Measurements from ENCODE around the gene KCTD12.
"Not testable (repeated sequence)": the region's sequence is repeated elsewhere in the genome, so short reads cannot be mapped to it uniquely, and the experiment has no call there.

KCTD12 gene

GRCh38 chr13:76928456-76928855 is 42.3 kb upstream of the KCTD12 start:
- no peak for DNase-seq
- H3K27me3 ChIP-seq (ENCODE audit: insufficient read depth, low read depth, severe bottlenecking), result no peaks in the 10 kb centered on the region

DNA sequence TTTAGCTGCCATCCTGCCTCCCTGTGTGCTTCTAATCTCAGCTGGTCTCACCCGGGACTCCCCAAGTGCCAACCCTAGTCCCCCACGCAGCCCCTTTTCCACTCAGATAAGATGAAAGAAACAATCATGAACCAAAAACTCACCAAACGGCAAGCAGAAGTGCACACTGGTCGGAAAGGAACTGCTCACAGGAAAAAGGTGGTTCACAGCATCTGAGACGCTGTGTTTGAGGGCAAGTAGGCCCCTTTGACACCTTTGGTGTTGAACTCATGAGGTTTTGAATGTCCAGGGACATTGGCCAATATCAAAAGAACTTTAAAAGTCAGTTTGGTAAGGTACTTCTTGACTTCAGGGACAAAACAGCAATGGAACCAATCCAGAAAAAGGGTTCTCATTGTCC is 41.8 kb upstream of the KCTD12 start:
- no peak for DNase-seq
- H3K27me3 ChIP-seq (ENCODE audit: insufficient read depth, low read depth, severe bottlenecking), result no peaks in the 10 kb centered on the region
- no peaks in the 10 kb centered on the region for H3K36me3 ChIP-seq
- no peak overlapping the region for H3K27ac ChIP-seq
- no peak overlapping the region for H3K4me3 ChIP-seq (ENCODE audit: low read depth, low read length)
- H3K9me3 ChIP-seq (ENCODE audit: severe bottlenecking), result no peaks in the 10 kb centered on the region
- TF ChIP-seq, protein P1, sequence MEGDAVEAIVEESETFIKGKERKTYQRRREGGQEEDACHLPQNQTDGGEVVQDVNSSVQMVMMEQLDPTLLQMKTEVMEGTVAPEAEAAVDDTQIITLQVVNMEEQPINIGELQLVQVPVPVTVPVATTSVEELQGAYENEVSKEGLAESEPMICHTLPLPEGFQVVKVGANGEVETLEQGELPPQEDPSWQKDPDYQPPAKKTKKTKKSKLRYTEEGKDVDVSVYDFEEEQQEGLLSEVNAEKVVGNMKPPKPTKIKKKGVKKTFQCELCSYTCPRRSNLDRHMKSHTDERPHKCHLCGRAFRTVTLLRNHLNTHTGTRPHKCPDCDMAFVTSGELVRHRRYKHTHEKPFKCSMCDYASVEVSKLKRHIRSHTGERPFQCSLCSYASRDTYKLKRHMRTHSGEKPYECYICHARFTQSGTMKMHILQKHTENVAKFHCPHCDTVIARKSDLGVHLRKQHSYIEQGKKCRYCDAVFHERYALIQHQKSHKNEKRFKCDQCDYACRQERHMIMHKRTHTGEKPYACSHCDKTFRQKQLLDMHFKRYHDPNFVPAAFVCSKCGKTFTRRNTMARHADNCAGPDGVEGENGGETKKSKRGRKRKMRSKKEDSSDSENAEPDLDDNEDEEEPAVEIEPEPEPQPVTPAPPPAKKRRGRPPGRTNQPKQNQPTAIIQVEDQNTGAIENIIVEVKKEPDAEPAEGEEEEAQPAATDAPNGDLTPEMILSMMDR (IDR thresholded peaks at IDR 0.05; ENCODE audit: low read depth, low read length), result no peak

More at GRCh38 chr13:76928456-76928855, 42.3 kb upstream of the KCTD12 start:
- Histone ChIP-seq H3K27ac (no peak overlapping the region), H3K9me3 (ENCODE audit: severe bottlenecking) (no peaks in the 10 kb centered on the region), H3K36me3 (no peaks in the 10 kb centered on the region), H3K4me3 (ENCODE audit: low read depth, low read length) (no peak overlapping the region)
- TF ChIP-seq, protein P1 (IDR thresholded peaks at IDR 0.05; ENCODE audit: low read depth, low read length), result no peak

DNA sequence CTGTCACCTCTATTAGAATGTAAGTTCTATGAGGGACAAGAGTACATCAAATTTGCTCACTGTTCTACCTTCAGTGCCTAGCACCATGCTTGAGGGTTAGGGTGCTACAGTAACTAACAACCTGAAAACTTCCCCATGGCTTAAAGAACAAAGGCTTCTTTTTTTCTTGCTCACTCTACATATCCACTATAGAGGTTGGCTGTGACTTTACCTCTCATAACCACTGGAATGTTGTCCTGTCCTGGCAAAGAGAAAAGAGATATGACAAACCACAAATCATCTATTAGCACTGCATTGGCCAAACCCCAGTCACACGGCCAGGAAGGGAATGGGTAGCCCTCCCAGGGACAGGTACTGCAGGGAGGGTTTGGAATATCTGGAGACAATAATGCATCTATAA is 38.9 kb upstream of the KCTD12 start:
- TF ChIP-seq, protein P1 (IDR thresholded peaks at IDR 0.05; ENCODE audit: low read depth, low read length), result no peak
- Histone ChIP-seq H3K36me3 (no peaks in the 10 kb centered on the region), H3K4me3 (ENCODE audit: low read depth, low read length) (no peak overlapping the region), H3K9me3 (ENCODE audit: severe bottlenecking) (no peaks in the 10 kb centered on the region), H3K27me3 (ENCODE audit: insufficient read depth, low read depth, severe bottlenecking) (no peaks in the 10 kb centered on the region), H3K27ac (no peak overlapping the region)
- DNase-seq, result no peak

DNA sequence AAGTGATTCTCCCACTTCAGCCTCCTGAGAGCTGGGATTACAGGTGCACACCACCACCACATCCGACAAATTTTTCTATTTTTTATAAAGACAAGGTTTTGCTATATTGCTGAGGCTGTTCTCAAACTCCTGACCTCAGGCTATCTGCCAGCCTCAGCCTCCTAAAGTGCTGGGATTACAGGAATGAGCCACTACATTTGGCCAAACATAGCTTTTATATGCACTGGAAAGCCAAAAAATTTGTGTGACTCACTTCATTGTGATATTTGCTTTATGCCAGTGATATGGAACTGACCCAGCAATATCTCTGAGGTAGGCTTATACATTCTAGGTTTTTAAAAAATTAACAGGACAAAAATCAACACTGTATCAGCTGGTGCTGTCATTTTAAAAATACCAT is 35.3 kb upstream of the KCTD12 start:
- Histone ChIP-seq H3K9me3 (ENCODE audit: severe bottlenecking) (no peaks in the 10 kb centered on the region), H3K27me3 (ENCODE audit: insufficient read depth, low read depth, severe bottlenecking) (no peaks in the 10 kb centered on the region)
- TF ChIP-seq, protein P1 (IDR thresholded peaks at IDR 0.05; ENCODE audit: low read depth, low read length), result no peak

GRCh38 chr13:76917755-76918481 is 31.7 kb upstream of the KCTD12 start:
- not testable (repeated sequence) for H3K9me3 ChIP-seq (ENCODE audit: severe bottlenecking); H3K27ac ChIP-seq; H3K27me3 ChIP-seq (ENCODE audit: insufficient read depth, low read depth, severe bottlenecking); H3K4me3 ChIP-seq (ENCODE audit: low read depth, low read length); H3K36me3 ChIP-seq; DNase-seq

More for the DNA sequence above, 35.3 kb upstream of the KCTD12 start:
- DNase-seq, result no peak
- Histone ChIP-seq H3K4me3 (ENCODE audit: low read depth, low read length) (no peak overlapping the region), H3K27ac (no peak overlapping the region), H3K36me3 (no peaks in the 10 kb centered on the region)

- Histone ChIP-seq H3K36me3 (no peaks in the 10 kb centered on the region), H3K27ac (no peak overlapping the region)
These were observed 30.9 kb upstream of the KCTD12 start for GRCh38 chr13:76917095-76917494.

More at GRCh38 chr13:76917095-76917494, 30.9 kb upstream of the KCTD12 start:
- no peak overlapping the region for H3K4me3 ChIP-seq (ENCODE audit: low read depth, low read length)
- no peak for DNase-seq
- TF ChIP-seq, protein P1 (IDR thresholded peaks at IDR 0.05; ENCODE audit: low read depth, low read length), result no peak
- no peaks in the 10 kb centered on the region for H3K27me3 ChIP-seq (ENCODE audit: insufficient read depth, low read depth, severe bottlenecking)
- H3K9me3 ChIP-seq (ENCODE audit: severe bottlenecking), result no peaks in the 10 kb centered on the region

Data from WERI-Rb-1 (cell line).